Mammary epithelial cell (primary cell): ENCODE data around the gene CAMK2A.

Source experiments
- CTCF ChIP-seq, 2 donors: IDR thresholded peaks in 1 of 2; conservative IDR thresholded peaks in 1 of 2; 2 replicates each; pipeline ENCODE4 v1.5.1; 2011 to 2012; ENCODE audit warnings: inconsistent platforms in 2 of 2, low read length in 2 of 2, mild to moderate bottlenecking in 2 of 2, control low read depth in 1 of 2, low read depth in 1 of 2; ENCODE audit not compliant: insufficient read depth in 1 of 2; ENCODE audit errors: extremely low read depth in 1 of 2
- EZH2 ChIP-seq: IDR thresholded peaks from 2 replicates; pipeline ENCODE4 v1.6.1; 2012; ENCODE audit warnings: low read length, inconsistent platforms, borderline replicate concordance

GRCh38 chr5:150192462-150192861, 97.1 kb downstream of the CAMK2A start:
- TF ChIP-seq CTCF (conservative IDR thresholded peaks at IDR 0.05 in 1 of 2, IDR thresholded peaks at IDR 0.05 in 1 of 2; ENCODE audit: extremely low read depth in 1 of 2, insufficient read depth in 1 of 2, low read depth in 1 of 2, low read length in 2 of 2) (no peak), EZH2 (no peak)
